Measurements from ENCODE around the gene LPCAT1. TPM values are rescaled to one million over a fixed set of nuclear protein-coding genes. Genes with fewer than 3 reads are reported as not detected.
A peak's percentile ranks its signal among the peaks of the same experiment; 100 is the strongest.

The LPCAT1 gene
- total RNA-seq, 4 donors from 2014 or later: 10.4 to 13.2 (median 12.3) TPM

GRCh38 chr5:1467341-1468246 lies 56.2 kb downstream of the LPCAT1 start:
- DNase-seq (ENCODE audit: low spot score in 2 of 2): peak in 1 of 2 donors; percentile 78

GRCh38 chr5:1466631-1467265 lies 57.0 kb downstream of the LPCAT1 start:
- intact Hi-C loops (cut with DNase I; ENCODE audit: low total_unique reads): no loop called here
- 95 to 97% methylated on average over 27 to 37 of the region's 37 CpGs for WGBS, 2 donors
- no peak for TF ChIP-seq CTCF (IDR thresholded peaks at IDR 0.05)
- TF ChIP-seq POLR2A (IDR thresholded peaks at IDR 0.05): no peak
- no peak overlapping the region for H3K4me3 ChIP-seq (ENCODE audit: low read depth, poor library complexity, severe bottlenecking)
- DNase-seq (ENCODE audit: low spot score in 2 of 2): peak in 1 of 2 donors; percentile 71

More at GRCh38 chr5:1467341-1468246, 56.2 kb downstream of the LPCAT1 start:
- no peak for TF ChIP-seq POLR2A (IDR thresholded peaks at IDR 0.05)
- no peak for TF ChIP-seq CTCF (IDR thresholded peaks at IDR 0.05)
- H3K4me3 ChIP-seq (ENCODE audit: low read depth, poor library complexity, severe bottlenecking): no peak overlapping the region
- intact Hi-C loops (cut with DNase I; ENCODE audit: low total_unique reads): no loop called here
- 94 to 95% methylated on average over 51 of the region's 51 CpGs for WGBS, 2 donors

- 95 to 97% methylated on average over 29 to 30 of the region's 30 CpGs for WGBS, 2 donors
- no peak overlapping the region for H3K4me3 ChIP-seq (ENCODE audit: low read depth, poor library complexity, severe bottlenecking)
- DNase-seq (ENCODE audit: low spot score in 2 of 2): no peak
- no peak for TF ChIP-seq CTCF (IDR thresholded peaks at IDR 0.05)
- TF ChIP-seq POLR2A (IDR thresholded peaks at IDR 0.05): no peak
- intact Hi-C loops (cut with DNase I; ENCODE audit: low total_unique reads): no loop called here
Measured at GRCh38 chr5:1465966-1466471, 57.7 kb downstream of the LPCAT1 start.

GRCh38 chr5:1465117-1465516 lies 58.6 kb downstream of the LPCAT1 start:
- WGBS, 2 donors: 95% methylated on average over 22 of the region's 22 CpGs
- H3K4me3 ChIP-seq (ENCODE audit: low read depth, poor library complexity, severe bottlenecking): no peak overlapping the region
- DNase-seq (ENCODE audit: low spot score in 2 of 2): no peak
- intact Hi-C loops (cut with DNase I; ENCODE audit: low total_unique reads): no loop called here
- TF ChIP-seq POLR2A (IDR thresholded peaks at IDR 0.05) (no peak), CTCF (IDR thresholded peaks at IDR 0.05) (no peak)

GRCh38 chr5:1464511-1464910 lies 59.2 kb downstream of the LPCAT1 start:
- H3K4me3 ChIP-seq (ENCODE audit: low read depth, poor library complexity, severe bottlenecking): no peak overlapping the region
- intact Hi-C loops (cut with DNase I; ENCODE audit: low total_unique reads): no loop called here
- no peak for TF ChIP-seq POLR2A (IDR thresholded peaks at IDR 0.05)
- TF ChIP-seq CTCF (IDR thresholded peaks at IDR 0.05): no peak
- DNase-seq (ENCODE audit: low spot score in 2 of 2): no peak
- 91 to 92% methylated on average over 18 of the region's 18 CpGs for WGBS, 2 donors

All from lower leg skin (tissue), 4 donors.